ENCODE measurements around the gene GPRIN1. TPM values are rescaled to one million over a fixed set of nuclear protein-coding genes. Genes with fewer than 3 reads are reported as not detected.
A peak's percentile ranks its signal among the peaks of the same experiment; 100 is the strongest.

The GPRIN1 gene
- total and polyA plus RNA-seq, 2 of the 4 experiments (the other 2 are of a cell fraction), result 3.0 to 4.7 TPM

- Histone ChIP-seq H3K27ac (ENCODE audit: insufficient read depth, low read length) (no peak overlapping the region), H3K18ac (ENCODE audit: low read depth, low read length) (no peak overlapping the region), H2AFZ (replicated peaks; ENCODE audit: low read length, poor library complexity) (no peak overlapping the region), H3K4ac (ENCODE audit: low read depth, low read length) (no peak overlapping the region), H3K4me2 (ENCODE audit: low read depth, low read length) (no peak overlapping the region), H3K14ac (replicated peaks; ENCODE audit: low read depth, low read length) (no peak overlapping the region), H3K79me1 (ENCODE audit: low read depth in 1 of 2, low read length in 2 of 2) (no peaks in the 10 kb centered on the region), H3K9ac (ENCODE audit: low read depth, low read length) (no peak overlapping the region), H3K56ac (ENCODE audit: extremely low read depth, insufficient read depth, low read length) (no peak overlapping the region), H2BK20ac (ENCODE audit: low read depth, low read length) (no peak overlapping the region), H3K9me3 (ENCODE audit: control insufficient read depth, insufficient read depth, low read length) (no peaks in the 10 kb centered on the region), H4K91ac (ENCODE audit: insufficient read depth, low read depth, low read length) (no peak overlapping the region), H2AK5ac (ENCODE audit: low read depth, low read length) (no peak overlapping the region), H3K36me3 (ENCODE audit: control insufficient read depth, insufficient read depth, low read length) (no peaks in the 10 kb centered on the region), H3K9me1 (ENCODE audit: insufficient read depth, low read length) (peaks cover 3% of the 10 kb centered on the region; the same call in 1 of the 2 replicates), H2AK9ac (replicated peaks; ENCODE audit: low read depth, low read length, poor library complexity) (peak overlapping the region; percentile 61), H4K5ac (ENCODE audit: low read depth, low read length) (no peak overlapping the region), H3K4me3 (ENCODE audit: insufficient read depth, low read depth, low read length) (no peak overlapping the region), H4K8ac (ENCODE audit: low read depth in 2 of 2, low read length in 2 of 2) (no peak overlapping the region), H3K27me3 (ENCODE audit: control insufficient read depth, insufficient read depth, low read length) (peaks cover 71% of the 10 kb centered on the region), H3K23ac (ENCODE audit: low read depth, low read length) (no peak overlapping the region), H3K4me1 (ENCODE audit: control insufficient read depth, insufficient read depth, low read length) (peaks cover 2% of the 10 kb centered on the region; the same call in 1 of the 2 replicates), H4K20me1 (ENCODE audit: insufficient read depth, low read length) (no peaks in the 10 kb centered on the region; the same call in 1 of the 2 replicates), H2BK15ac (ENCODE audit: low read depth, low read length) (no peak overlapping the region), H2BK120ac (ENCODE audit: low read depth, low read length) (no peak overlapping the region), H2BK5ac (ENCODE audit: low read depth, low read length, poor library complexity, severe bottlenecking) (no peak overlapping the region)
- DNase-seq, result no peak
- dilution Hi-C loops (cut with HindIII; ENCODE audit: low sequenced_read_pairs, unreplicated experiment) (no loop called here), in situ Hi-C loops (cut with MboI; ENCODE audit: low sequenced_read_pairs) (loop anchor here (10.0 kb wide), 1 partner anchor 54 kb away; no protein-coding TSS in a partner anchor), intact Hi-C loops (cut with micrococcal nuclease) (no loop called here)
- ChIA-PET POLR2A (ENCODE audit: unreplicated experiment) (no interaction called here), CTCF (no interaction called here)
- WGBS, 2 experiments (ENCODE audit: extremely low coverage in 2 of 2, insufficient read length in 1 of 2), result 68% methylated on average over 6 of the region's 13 CpGs; no CpG with 5 or more reads in 1 of the 2 experiments
- BruUV-seq (replicated peaks), result no TSS peak
- no peak for ATAC-seq (ENCODE audit: low read depth)
- TF ChIP-seq RCOR1 (IDR thresholded peaks at IDR 0.05; ENCODE audit: insufficient replicate concordance, low read length), result no peak
- no peak for TF ChIP-seq CTCF (conservative IDR thresholded peaks at IDR 0.05; ENCODE audit: low read depth, low read length)
- TF ChIP-seq SMC3 (IDR thresholded peaks at IDR 0.05; ENCODE audit: low read depth, low read length), result no peak
- TF ChIP-seq MAZ (IDR thresholded peaks at IDR 0.05; ENCODE audit: borderline replicate concordance, low read depth, low read length), result no peak
- no peak for TF ChIP-seq POLR2A (IDR thresholded peaks at IDR 0.05; ENCODE audit: low read depth, low read length)
- TF ChIP-seq RFX5 (IDR thresholded peaks at IDR 0.05; ENCODE audit: low read depth, low read length), result no peak
- TF ChIP-seq CHD1 (IDR thresholded peaks at IDR 0.05; ENCODE audit: low read depth, low read length), result no peak
- no peak for TF ChIP-seq USF2 (IDR thresholded peaks at IDR 0.05; ENCODE audit: low read depth, low read length)
- TF ChIP-seq NFE2L2 (IDR thresholded peaks at IDR 0.05; ENCODE audit: low read depth, low read length), result no peak
- no peak for TF ChIP-seq MAFK (IDR thresholded peaks at IDR 0.05; ENCODE audit: low read depth, low read length)
- no peak for TF ChIP-seq ELK1 (IDR thresholded peaks at IDR 0.05; ENCODE audit: borderline replicate concordance, low read depth, low read length)
- TF ChIP-seq MXI1 (IDR thresholded peaks at IDR 0.05; ENCODE audit: borderline replicate concordance, low read depth, low read length), result no peak
- no peak for TF ChIP-seq BHLHE40 (IDR thresholded peaks at IDR 0.05; ENCODE audit: low read depth, low read length)
- TF ChIP-seq FOS (IDR thresholded peaks at IDR 0.05; ENCODE audit: low read depth, low read length), result no peak
- TF ChIP-seq RAD21 (IDR thresholded peaks at IDR 0.05; ENCODE audit: low read length), result no peak
Measured at GRCh38 chr5:176628406-176629228, 18.7 kb upstream of the GPRIN1 start.

Data from IMR-90 (cell line).